ELR (cell line): ENCODE results near the gene TBL1Y.
"Not testable (repeated sequence)": the region's sequence is repeated elsewhere in the genome, so short reads cannot be mapped to it uniquely, and the experiment has no call there.

Experiments used
- DNase-seq: peaks from one replicate; pipeline ENCODE4 v3.0.0-alpha.2; 2015; ENCODE audit warnings: low read depth

TBL1Y gene

DNA sequence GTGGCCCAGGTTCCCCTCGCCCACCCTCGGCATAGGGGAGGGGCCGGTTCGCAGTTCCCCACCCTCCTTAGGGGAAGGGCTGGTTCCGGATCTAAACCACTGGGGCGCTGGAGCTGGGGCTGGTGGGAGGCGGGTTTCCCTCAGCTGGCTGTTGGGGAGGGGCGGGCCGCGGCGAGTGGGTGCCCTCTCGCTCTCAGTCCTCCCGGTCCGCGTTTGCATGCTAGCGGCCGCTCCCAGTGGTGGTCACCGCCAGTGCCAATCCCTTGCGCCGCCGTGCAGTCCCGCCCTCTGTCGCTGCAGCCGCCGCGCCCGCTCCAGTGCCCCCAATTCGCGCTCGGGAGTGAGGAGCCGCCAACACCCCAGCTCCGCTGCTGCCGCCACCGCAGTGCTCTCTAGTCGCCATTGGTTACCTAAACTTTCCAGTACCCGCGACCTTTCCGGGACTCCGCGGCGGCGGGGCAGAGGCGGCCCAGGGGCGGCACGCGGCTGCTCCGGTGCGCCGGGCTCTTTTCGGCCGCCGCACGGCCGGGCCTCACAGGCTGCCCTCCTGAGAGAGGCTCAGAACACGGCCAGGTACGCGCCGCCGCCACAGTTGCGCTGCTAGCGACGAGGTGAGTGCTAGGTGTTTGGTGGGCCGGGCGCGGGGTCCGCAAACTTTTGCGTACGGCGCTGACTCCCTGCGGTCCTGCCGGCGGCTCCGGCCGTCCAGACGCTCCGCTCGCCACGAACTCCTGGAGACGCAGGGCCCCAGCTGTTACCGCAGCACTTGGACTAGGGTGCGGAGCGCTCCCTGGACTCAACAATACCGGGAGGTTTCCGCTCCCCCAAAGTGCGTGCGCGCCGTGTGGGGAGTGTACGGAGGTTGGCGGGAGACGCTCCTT is at the start of gene TBL1Y:
TBL1Y (plus strand) TSS at position 326 of the 881 bp plus-strand sequence. CDS start 114,388 bp downstream, outside the sequence.
- DNase-seq = no peak

DNA sequence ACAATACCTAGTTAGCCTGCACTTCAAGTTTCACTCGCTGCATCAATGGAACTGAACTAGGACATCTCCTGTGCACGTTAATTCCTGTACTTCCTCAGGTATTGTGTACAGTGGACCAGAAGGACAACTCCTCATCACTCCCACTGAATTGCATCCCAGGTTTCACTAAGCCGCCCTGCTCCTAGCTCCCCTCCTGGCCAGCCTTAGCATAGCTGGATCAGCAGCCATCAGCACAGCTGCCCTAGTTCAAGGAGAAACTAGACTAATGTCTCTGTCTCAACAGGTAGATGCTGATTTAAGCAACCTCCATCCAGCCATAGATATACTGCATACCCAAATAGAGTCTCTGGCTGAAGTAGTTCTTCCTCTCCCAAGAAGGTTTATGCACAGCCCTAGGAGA is 16.0 kb upstream of the TBL1Y start:
- no peak for DNase-seq

DNA sequence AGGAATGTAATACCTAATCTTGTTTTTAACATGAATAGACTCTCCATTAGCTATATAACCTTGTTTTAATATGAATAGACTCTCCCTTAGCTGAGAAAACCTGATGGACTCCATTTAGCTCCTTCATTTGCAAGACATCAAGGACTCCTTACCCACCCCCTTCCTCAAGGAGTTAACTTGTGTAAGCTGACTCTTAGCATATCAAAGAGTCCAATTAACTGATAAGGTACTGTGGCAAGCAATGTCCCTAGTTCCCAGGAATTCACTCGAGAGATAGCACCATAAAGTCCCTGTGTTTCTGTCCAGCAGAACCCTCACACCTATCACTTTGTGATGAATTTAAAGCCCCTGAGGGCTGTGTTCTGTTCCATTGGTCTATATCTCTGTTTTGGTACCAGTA is 15.3 kb upstream of the TBL1Y start:
- DNase-seq = no peak

DNA sequence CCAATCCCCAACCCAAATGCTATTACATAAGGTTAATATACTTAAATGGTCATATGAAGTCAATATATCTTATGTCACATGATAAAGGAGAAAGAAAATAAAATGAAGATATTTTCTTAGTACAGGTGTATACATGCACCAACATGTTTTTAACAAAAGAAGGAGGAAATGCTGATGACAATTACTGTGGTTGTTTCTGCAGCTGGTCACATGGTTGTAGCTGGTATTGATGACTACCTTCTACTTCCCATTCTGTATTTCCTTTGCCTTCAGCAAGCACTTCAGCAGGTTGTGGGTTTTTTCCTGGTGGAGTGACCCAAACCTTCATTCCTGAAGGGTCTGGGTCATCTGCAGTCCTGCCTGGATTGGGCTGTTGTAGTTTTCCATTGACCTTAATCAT is 8.4 kb upstream of the TBL1Y start:
- not testable (repeated sequence) for DNase-seq

DNA sequence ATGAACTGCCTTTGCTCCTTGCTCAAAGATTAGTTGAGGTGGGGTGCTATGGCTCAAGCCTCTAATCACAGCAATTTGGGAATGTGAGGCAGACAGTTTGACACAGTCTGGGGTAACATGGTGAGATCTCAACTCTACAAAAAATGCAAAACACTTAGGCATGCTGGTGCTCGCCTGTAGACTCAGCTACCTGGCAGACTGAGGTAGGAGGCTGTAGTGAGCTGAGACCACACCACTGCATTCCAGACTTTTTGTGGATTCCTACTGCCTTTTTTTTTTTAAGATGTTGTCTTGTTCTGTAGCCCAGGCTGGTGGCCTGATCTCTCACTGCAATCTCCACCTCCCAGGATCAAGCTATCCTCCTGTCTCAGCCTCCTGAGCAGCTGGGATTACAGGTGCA is 2.9 kb upstream of the TBL1Y start:
- DNase-seq = no peak

DNA sequence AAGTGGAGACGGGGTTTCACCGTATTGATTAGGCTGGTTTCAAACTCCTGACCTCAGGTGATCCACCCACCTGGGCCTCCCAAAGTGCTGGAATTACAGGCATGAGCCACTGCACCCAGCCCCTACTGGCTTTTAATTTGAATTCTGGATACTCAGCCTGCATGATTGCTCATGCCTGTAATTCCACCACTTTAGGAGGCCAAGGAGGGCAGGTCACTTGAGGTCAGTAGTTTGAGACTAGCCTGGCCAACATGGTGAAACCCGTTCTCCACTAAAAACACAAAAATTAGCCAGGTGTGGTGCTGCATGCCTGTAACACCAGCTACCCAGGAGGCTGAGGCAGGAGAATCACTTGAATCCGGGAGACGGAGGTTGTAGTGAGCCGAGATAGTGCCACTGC is 2.5 kb upstream of the TBL1Y start:
- not testable (repeated sequence) for DNase-seq

DNA sequence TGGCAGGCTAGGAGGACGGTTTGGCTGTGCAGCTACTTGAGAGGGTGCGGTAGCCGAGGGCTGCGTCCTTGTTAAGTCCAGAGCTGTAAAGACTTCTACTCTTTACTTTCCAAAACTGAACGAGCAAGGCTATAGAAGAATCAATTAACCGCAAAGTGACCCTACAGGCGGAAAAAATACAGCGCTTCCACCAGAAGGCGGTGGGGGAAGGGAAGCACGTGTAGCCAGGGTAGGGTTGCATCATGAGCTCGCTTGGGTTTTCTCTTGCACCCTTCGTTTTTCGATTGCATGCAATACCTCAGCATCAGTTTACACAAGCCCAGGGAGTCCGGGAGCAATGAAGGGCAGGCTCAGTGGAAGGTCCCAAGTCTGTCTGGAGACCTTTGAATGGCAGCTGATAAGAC is 1.4 kb upstream of the TBL1Y start:
- DNase-seq = no peak

DNA sequence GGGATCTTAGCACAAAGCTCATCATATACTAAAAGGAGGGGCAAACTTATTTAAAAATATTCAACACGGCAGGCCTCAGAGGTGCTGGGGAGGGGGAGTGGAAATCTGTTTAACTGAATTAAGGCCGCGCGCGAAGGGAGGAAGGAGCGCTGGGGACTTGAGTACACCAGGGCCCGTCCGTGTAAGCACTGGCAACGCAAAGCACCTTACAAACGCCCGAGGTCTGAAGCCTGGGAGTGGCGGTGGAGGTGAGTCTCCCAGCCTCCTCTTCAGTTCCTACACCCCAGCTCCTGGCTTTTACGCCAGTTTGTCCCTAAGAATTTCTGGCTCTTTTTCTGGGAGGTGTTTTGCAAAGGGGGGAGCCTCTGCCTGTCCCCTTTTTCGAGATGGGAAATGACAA is 641 bp upstream of the TBL1Y start:
- no peak for DNase-seq

DNA sequence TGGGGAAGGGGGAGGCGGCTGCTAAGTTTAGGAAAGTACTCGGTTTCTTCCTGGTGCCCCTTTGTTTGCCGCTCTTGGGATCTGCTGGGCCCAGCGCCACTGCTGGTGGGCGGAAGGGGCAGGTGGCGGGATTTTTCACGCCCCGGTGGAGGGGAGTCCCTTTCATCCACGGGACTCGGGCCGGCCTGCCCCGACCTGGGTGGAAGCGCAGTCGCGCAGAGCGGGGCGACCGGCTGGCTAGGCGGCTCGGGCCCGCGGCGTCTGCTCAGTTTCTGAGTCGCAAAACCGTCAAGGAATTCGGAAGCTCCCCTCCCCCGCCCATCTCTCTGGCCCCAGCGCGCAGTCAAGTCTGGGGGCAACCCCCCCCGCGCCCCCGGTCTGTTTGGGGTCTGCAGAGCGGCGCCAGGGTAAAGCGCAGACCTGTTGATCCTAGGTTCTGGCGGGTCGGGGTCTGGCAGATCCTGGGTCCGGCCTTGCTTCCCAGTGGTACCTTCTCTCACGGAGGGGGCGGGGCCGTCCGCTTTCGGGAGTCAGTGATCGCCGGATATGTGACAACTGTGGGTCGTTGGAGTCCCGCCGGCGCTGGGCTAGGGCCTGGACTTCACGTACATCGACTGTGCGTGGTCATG is 870 bp downstream of the TBL1Y start, which contains the start of gene AMELY:
AMELY (minus strand) TSS at position 500 of the 629 bp plus-strand sequence. CDS start 39,144 bp downstream, outside the sequence.
- no peak for DNase-seq

DNA sequence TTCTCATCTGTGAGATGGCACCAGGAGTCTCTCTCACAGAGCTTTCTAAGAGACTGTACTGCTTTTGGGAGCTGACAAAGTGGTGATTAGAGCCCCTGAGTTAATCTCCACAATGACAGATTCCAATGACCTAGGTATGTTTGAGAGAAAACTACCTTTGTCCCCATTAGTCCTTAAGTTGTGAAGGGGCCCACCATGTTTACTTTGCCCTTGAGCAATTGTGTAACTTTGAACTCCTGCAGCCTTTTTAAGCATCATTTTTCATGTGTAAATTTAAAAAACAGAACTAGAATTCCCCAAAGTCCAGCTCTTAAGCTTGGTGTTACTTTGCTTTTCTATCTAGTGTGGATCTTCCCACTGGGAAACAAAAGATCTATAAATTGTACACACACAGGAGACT is 2.9 kb downstream of the TBL1Y start:
- no peak for DNase-seq

DNA sequence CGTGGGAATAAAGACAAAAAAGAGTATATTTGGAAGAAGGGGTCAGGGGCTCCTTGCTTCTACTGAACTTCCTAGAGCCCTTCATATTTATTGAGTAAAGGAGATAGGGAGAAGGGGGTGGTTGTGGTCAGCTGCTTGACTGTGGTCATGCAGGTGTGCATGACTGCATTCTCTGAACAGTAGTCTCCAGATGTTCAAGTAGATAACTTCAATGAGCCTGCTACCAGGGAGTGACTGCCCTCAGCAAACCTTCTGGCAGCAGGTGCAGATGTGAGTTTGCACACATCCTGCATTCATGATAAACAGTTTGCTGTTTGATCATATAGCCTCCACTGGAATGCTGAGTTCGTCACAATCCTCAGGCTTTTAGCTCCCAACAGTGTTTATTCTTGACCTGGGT is 10.6 kb downstream of the TBL1Y start:
- DNase-seq = no peak

DNA sequence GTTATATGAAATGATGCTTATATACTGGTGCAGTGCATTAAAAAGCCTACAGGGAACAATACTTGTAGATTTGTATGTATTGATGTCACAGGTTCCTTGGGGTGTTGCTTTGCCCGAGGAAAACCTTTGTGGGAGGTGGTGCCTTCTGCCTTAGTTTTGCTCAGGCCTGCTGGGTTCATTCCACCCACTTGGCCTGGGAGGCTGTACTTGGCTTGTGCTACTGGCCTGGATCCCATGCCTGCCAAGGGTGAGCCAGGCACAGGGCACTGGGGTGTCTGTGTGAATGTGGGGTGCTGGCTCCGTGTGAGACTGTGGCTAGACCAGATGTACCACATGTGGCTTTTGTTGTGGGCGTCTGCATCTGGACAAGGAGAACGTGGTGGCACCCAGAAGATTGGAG is 17.8 kb downstream of the TBL1Y start:
- no peak for DNase-seq

DNA sequence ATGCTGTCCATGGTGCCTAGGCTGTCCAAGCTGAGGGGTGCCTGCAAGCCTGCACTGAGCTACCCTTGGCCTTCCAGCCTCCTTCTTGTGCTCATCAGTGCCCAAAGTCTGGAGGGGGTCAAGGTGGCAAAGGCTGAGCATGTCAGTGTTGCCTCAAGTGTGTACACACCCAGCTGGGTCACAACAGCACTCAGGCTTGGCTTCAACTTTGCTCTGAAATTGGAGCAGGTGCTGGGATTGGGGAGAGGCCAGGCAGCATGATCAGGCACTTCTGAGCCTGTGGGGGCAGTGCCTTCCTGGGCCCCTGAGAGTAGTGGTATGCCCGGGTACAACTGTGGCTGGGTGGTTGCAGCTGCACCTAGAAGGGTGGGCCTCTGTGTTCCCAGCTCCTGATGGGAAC is 18.7 kb downstream of the TBL1Y start:
- DNase-seq = no peak

DNA sequence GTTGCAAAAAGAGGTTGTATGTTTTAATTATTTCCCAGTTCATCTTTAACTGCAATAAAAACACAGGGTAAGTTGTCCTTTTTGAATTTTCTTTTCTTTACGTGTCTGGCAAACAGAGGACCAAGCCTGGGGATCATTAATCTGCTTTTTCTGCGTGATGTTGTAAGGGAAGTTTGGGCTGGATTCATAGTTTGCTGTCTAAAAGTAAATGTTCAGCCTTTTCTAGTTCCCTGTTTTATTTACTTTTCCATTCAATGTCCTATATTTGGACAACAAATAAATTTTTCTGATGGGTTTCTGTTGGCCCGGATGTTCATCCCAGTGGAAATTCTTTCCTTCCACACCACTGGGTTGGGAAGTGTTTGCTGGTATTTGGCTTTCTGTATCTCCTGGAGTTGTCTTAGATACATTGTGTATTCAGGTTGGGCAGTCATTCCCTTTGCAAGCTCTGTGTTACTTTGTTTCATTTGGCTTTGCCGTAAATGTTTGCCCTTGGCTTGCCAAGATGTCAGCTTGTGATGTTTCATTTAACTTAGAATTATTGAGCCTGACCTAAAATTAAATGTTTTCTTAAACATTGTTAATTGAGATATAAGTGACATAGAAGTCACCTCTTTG is 21.4 kb downstream of the TBL1Y start:
- no peak for DNase-seq

DNA sequence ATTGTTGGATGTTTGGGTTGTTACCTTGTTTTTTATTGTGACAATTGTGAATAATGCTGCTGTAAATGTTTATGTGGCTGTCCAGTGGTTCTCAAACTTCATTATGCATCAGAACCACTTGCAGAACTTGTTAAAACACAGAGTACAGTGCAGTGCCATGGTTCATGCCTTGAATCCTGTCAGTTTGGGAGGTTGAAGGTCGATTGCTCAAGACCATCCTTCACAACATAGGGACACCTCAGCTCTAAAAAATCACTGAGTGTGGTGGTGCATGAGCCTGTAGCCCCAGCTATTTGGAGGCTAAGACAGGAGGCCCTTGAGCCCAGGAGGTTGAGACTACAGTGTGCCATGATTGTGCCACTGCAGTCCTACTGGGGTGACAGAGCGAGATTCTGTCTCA is 25.0 kb downstream of the TBL1Y start:
- no peak for DNase-seq

DNA sequence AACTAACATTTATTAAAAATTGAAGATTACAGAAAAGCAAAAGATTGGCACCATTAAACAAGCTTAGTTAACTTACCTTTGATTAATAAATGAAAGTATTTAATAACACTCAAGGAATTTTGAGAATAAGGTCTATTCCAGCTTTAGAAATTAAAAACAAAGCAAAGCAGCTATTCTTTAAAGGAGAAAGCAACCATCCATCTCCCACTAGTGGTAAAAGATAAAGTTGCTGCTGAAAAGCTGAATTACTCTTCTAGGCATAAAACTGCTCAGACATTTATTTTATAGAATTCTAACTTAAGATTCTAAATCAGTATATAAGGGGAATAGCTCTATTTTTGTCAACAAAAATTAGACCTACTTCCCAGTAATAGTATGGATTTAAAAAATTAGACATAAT is 37.2 kb downstream of the TBL1Y start:
- no peak for DNase-seq

DNA sequence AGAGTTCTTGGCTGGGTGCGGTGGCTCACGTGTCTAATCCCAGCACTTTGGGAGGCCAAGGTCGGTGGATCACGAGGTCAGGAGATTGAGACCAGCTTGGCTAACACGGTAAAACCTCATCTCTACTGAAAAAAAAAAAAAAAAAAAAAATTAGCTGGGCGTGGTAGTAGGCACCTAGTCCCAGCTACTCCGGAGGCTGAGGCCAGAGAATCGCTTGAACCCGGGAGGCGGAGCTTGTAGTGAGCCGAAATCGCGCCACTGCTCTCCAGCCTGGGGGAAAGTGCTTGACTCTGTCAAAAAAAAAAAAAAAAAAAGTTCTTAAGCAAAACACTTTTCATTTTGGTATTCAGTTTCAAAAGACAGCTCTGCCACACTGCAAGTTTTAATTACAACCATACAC is 37.9 kb downstream of the TBL1Y start:
- DNase-seq = no peak

DNA sequence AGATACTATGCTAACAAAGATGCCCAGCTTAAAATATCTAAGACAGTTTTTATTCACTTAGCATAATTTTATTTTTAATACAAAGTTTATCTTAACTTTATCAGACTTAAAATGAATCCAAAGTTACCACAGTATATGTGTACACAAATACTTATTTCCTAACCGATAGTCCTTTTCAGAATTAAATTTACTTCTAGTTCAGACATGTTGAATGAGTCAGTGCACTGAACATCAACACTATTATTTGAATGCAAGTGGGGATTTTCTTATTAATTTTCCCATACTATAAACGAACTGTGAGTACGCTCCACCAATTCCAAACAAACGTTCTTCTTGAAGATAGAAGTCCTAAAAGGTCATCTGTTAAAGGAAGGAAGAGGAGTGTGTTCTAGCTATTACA is 39.5 kb downstream of the TBL1Y start:
- no peak for DNase-seq

DNA sequence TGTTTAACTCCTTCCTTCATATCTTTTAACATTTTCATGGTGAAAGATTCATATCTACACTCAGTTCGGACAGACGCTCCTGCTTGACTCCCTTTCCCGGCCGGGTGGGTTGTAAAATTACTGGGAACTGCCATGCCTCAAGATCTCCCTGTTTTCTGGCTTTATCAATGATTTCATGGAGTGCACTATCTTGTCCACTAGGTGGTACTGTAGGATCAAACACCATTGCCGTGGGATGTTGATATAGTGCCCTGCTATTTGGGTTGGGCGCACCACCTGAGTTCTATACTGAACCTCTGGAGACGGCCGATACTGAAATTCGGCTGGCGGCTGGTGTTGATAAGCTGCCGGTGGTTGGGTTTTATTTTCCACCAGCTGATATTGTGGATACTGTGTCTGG is 54.2 kb downstream of the TBL1Y start:
- DNase-seq = peak; percentile 30

DNA sequence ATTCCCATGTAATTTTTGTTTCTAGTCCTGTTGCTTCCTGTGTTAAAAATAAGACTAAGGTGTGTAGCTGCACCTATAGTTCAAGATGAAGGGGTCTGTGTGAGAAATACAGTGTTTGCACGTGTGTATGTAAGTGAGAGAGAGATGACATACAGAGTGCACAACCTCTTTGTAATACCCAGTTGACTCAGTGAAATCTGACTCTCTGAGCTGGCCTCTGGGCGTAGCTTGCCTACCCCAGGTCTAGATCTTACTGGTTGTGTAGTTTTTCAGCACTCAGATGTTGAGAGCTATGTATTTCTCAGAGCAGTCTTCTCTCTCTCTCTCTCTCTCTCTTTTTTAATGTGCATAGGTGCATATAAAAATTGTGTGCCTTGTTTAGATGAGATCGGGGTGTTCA is 56.0 kb downstream of the TBL1Y start:
- no peak for DNase-seq

DNA sequence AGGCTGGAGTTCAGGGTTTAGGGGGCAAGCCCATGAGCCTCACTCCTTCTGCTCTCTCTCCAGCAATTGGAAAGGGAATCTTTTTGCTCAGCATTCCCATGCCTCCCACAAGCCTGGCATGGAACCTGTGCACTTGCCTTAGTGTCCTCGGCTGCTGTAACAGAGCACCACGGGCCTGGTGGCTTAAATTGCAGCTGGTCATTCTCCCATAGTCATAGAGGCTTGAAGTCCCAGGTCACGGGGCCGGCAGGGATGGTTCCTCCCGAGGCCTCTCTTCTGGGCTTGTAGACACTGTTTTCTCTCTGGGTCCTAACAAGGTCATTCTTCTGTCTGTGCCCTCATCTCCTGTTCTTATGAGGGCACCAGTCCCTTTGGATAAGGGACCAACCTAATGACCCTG is 57.2 kb downstream of the TBL1Y start:
- no peak for DNase-seq

DNA sequence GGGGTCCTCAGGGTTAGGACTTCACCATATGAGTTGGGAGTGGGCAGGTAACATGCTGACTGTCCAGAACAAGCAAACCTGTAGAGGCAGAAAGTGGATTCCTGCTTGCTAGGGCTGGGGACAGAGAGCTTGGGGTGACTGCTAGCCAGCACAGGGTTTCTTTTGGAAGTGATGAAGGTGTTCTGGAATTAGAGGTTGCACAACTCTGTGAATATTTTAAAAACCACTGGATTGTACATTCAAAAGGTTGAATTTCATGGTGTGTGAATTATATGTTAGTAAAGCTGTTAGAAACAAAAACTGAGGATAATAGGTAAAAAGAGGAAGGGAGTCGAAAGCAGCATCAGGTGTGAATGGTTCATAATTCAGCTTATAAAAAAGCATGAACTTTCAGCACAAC is 57.7 kb downstream of the TBL1Y start:
- no peak for DNase-seq

DNA sequence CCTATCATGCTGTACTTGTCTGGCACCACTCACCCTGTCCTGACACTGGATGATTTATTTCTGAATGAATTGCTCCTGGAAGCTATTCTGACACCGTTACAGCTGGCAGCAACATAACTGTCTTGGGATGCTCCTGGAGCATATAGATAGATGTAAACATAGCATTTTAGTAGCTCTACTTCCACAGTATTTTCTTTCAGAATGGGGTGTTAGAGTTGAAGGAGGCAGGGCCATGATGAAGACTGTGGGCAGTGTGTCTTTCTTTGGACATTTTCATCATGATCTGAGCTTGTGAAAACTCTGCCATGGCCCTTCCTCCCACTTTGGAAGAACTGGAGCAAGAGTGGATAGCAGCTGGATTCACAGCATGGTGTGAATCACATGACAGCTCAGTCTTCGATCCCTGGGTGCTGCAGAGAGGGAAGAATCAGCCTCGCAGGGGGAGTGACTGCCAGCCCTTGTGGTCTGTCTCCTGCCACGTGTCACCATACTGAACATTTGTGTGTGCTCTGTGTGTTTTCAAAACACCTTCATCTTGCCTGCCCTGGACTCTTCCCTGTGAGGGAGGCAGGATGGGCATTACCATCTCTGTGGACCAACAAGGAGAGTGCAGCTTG is 61.9 kb downstream of the TBL1Y start:
- DNase-seq = no peak
